GM21723 (cell line): ENCODE data around the gene CLEC11A.

ENCODE experiments used
- ATAC-seq: cut with Tn5 transposase; IDR thresholded peaks from one replicate; pipeline ENCODE4 v1.9.1; 2021; ENCODE audit warnings: mild to moderate bottlenecking, moderate library complexity; ENCODE audit not compliant: unreplicated experiment

The CLEC11A gene, protein sequence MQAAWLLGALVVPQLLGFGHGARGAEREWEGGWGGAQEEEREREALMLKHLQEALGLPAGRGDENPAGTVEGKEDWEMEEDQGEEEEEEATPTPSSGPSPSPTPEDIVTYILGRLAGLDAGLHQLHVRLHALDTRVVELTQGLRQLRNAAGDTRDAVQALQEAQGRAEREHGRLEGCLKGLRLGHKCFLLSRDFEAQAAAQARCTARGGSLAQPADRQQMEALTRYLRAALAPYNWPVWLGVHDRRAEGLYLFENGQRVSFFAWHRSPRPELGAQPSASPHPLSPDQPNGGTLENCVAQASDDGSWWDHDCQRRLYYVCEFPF

GRCh38 chr19:50723069-50723468 is at the start of gene CLEC11A:
Gene CLEC11A (plus strand): TSS chr19:50723364. CDS start chr19:50723526, 162 bp downstream.
- ATAC-seq = no peak

DNA sequence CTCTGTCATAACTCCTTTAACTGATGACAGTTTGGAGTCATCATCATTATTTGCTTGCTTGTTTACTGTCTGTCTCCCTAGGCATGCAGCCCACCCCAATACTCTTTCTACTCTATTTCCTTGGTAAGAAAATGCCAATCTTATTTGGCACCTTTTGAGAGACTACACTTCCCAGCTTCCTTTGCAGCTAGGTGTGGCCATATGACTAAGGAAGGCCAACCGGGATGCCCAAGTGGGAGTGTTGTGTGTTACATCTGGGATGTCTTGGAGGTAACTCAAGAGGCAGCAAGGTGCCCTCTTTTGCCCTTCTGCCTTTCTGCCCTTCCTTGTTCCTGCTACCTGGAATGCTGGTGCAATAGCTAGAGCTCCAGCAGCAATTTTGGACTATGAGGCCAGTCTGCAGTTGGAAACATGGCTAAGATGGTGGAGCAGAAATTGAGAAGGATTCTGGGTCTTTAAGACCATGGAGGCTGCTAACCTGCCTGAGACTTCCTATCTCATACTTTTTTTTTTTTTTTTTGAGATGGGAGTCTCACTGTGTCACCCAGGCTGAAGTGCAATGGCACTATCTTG is 46.5 kb upstream of the CLEC11A start:
- no peak for ATAC-seq

DNA sequence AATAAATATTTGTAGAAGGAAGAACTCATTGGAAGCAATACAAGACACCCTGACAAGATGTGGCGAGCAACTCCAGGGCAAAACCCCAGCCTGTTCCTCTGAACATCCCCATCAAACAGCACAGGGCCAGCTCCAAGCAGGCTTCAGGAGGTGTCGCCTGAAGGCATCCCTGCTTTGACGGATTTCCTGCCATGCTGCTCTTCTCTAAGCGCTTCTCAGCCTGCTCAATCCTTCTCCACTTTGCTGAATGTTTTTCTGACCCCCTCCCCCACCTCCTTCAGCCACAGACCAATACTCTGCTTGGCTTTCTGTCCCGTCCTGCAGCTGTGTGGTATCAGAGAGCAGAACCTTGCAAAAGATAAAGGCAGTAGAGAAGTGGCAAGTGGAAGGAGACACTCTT is 45.5 kb upstream of the CLEC11A start:
- no peak for ATAC-seq

DNA sequence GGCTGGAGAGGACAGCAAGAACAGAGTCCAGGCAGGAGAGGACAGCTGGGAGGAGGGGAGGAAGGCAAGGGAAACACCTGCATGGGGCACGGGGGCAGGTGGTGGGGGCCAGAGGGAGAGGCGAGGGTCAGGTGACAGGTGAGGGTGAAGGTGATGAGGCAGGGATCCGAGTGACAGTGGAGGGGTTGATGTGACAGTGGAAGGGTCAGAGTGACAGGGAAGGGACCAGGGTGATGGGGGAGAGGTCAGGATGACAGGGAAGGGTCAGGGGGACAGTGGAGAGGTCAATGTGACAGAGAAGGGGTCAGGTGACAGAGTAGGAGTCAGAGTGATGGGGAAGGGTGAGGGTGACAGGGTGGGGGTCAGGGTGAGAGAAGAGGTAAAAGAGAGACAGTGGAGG is 44.8 kb upstream of the CLEC11A start:
- ATAC-seq = no peak

GRCh38 chr19:50679177-50680125 is 43.7 kb upstream of the CLEC11A start:
- peak; percentile 76 for ATAC-seq

GRCh38 chr19:50686310-50687032 is 36.7 kb upstream of the CLEC11A start:
- no peak for ATAC-seq

- no peak for ATAC-seq
These were observed 34.4 kb upstream of the CLEC11A start for GRCh38 chr19:50688766-50689165.

GRCh38 chr19:50690439-50690838 is 32.7 kb upstream of the CLEC11A start:
- ATAC-seq = no peak

GRCh38 chr19:50693064-50693975 is 29.8 kb upstream of the CLEC11A start:
- no peak for ATAC-seq

GRCh38 chr19:50694815-50695145 is 28.4 kb upstream of the CLEC11A start:
- no peak for ATAC-seq

DNA sequence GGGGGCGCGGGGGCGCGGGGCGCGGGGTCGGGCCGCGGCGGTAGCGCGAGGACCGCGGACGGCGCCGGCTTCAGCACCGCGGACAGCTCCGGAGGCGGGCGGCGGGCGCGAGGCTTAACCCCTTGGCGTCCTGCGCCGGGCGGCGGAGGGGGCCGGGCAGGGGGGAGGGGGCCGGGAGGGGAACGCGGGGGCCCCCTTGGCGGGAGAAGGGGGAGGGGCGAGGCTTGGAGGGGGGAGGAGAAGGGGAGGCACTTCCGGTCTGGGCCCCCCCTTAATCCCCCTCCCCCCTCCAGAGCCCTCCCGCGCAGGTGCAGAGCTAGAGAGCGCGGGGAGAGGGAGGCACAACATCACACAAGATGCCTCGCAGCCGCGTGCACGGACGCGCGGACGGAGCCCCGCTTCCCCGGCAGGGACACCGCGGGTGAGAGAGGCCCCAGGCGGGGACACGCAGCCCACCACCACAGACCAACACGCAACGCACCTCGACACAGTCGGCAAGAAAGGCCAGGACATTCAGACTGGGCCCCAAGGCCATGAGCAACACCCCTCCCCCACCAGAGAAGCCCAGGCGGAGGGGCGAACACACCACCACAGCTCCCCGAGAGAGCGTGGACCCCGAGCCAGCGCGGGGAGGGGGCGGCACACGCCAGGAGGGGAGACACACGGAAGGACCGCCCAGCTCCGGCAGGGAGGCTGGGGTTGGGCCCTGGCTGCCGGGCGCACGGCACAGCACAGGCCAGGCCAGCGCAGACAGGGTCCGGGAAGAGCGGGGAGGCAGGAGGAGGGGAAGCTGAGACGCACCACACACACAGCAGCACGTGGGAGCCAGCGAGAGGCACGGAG is 27.7 kb upstream of the CLEC11A start:
- ATAC-seq = no peak

GRCh38 chr19:50696094-50696483 is 27.1 kb upstream of the CLEC11A start:
- no peak for ATAC-seq

DNA sequence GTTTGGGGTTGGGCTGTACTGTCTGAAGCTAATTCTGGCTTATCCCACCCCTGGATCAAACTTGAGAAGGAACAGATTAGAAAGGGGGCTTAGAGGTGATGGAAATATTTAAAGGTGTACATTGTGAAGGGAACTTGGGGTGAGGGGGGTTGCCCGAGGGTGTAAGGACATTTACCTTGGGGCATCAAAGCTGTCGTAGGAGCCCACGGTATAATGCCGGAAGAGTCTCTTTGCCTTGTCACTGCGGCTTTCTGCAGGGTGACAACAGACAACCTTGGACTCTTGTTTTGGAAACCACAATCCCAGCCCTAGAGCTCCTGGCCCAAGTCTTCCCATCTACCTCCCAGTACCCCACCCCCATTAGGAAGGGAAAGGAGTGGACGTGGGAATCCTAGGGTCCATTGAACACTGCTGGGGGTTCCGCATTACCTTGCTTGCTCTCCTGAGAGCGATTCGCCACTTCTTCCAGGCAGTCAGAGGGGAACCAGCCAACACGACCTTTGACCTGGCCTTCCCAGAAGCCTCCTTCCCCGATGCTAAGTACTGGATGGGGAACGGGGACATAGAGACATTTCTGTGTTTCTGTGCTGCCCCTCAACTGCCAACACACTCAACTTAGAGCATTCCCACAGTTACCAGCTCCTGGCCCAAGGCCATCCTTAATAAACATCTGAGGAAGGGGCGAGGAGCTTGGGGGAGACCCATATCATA is 25.6 kb upstream of the CLEC11A start:
- no peak for ATAC-seq

DNA sequence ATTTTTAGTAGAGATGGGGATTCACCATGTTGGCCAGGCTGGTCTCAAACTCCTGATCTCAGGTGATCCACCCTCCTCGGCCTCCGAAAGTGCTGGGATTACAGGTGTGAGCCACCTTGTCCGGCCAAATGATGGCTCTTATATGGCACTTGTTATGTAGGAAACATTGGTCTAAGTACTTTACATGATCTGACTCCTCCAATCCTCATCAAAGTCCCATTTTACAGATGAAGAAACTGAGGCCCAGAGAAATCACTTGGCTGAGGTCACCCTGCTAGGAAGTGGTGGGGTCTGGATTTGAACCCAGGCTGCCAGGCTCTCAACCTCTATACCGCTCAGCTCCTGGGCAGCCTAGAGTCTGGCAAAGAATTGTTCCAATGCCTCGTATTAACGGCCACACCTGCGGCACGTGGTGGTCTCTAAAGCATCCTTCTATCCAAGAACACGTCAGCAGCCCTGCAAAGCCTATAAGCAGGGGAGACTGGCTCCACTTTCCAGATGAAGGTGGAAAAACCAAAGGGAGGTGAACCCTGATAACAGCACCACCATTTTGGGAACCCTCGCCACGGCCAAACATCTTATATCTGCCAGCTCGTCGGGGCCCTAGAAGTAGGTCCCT is 21.7 kb upstream of the CLEC11A start:
- ATAC-seq = no peak

- ATAC-seq = no peak
These were observed 20.9 kb upstream of the CLEC11A start for GRCh38 chr19:50702158-50702870.

GRCh38 chr19:50702871-50703829 is 20.0 kb upstream of the CLEC11A start:
- ATAC-seq = no peak
